ENCODE measurements around the gene KRT83.

DNA sequence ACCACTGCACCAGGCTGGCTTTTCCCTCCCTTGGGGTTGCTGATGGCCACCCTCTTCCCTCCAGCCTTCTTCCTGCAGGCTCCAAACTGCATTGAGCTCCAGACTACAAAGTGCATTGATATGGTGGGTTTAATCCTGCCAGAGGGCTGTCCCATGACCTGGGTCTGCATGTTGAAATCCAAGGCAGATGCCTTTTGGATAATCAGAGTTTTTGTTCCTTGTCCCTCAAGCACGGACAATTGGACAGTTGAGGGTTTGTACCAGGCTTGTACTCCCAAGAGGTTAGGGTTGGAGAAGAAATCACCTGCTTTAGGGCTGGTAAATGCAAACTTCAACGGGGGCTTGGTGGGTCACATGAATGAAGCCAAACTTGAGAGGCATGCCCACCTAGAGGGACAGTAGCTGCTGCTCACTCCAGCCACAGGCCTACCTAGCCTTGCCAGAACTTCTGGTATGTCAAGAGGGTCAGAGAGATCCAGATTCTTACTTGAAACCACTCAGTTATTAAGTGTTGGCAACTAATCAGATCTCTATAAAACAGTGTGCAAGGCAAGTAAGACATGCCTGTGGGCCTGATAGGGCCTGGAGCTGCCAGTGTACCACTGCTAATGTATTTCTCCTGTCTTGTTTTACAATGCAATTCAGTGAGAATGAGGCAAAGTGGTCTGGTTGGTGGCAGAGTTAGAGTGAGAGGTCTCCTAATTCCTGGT lies 21.7 kb upstream of the KRT83 start:
- TF ChIP-seq, protein P1, sequence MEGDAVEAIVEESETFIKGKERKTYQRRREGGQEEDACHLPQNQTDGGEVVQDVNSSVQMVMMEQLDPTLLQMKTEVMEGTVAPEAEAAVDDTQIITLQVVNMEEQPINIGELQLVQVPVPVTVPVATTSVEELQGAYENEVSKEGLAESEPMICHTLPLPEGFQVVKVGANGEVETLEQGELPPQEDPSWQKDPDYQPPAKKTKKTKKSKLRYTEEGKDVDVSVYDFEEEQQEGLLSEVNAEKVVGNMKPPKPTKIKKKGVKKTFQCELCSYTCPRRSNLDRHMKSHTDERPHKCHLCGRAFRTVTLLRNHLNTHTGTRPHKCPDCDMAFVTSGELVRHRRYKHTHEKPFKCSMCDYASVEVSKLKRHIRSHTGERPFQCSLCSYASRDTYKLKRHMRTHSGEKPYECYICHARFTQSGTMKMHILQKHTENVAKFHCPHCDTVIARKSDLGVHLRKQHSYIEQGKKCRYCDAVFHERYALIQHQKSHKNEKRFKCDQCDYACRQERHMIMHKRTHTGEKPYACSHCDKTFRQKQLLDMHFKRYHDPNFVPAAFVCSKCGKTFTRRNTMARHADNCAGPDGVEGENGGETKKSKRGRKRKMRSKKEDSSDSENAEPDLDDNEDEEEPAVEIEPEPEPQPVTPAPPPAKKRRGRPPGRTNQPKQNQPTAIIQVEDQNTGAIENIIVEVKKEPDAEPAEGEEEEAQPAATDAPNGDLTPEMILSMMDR (IDR thresholded peaks at IDR 0.05): no peak
- TF ChIP-seq POLR2A (IDR thresholded peaks at IDR 0.05): peak in 1 of 2 donors; percentile 25

Data from thyroid gland (tissue), 4 donors.